A204.1 (cell line): ENCODE measurements around the gene CNOT6.
"Not testable (repeated sequence)": the region's sequence is repeated elsewhere in the genome, so short reads cannot be mapped to it uniquely, and the experiment has no call there.

ENCODE experiments used
- FAIRE-seq: peaks from 2 replicates; lab custom pipeline; 2012; peaks lifted over from hg19 to GRCh38; lab: Jason Lieb, UNC

The CNOT6 gene

DNA sequence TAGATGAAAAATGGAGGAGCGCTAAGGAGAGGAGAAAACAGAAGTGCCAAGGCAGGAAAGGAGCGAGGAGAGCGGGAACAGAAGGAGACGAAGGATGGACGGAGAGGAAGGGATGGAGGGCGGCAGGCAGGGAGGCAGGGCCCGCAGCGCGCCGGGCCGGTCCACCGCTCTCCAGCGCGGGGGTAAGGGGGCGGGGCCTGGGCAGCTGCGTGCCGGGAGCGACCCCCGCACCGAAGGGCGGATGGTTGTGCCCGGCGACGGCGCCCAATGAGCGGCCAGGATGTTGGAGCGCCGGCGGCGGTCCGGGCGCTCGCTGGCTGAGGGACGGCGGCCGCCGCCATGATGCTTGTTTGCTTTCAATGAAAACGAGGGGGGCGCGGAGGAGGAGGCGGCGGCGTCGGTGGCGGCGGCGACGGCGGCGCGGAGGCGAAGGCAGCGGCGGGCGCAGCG lies at the start of gene CNOT6:
Gene CNOT6 (plus strand): TSS at position 320 of the 450 bp plus-strand sequence. CDS start 34,898 bp downstream, outside the sequence.
- no peak for FAIRE-seq

DNA sequence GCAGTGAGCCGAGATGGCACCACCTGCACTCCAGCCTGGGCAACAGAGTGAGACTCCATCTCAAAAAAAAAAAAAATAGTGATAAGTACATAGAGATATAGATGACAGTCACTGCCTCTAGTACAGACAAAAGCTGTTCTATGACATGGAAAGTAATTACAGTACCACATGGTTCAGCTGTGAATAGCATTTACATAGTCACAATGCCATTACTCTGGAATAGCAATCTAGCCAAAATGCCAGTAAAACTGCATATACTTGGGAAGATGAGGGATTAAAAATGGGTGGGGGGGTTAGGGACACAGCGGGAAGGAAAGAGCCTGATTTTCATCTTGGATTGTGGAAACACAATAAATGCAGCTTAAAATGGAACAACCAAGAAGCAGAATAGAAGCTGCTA lies 39.4 kb upstream of the CNOT6 start:
- FAIRE-seq, result no peak

- FAIRE-seq, result no peak
Measured at GRCh38 chr5:180455872-180456271, 38.3 kb upstream of the CNOT6 start.

DNA sequence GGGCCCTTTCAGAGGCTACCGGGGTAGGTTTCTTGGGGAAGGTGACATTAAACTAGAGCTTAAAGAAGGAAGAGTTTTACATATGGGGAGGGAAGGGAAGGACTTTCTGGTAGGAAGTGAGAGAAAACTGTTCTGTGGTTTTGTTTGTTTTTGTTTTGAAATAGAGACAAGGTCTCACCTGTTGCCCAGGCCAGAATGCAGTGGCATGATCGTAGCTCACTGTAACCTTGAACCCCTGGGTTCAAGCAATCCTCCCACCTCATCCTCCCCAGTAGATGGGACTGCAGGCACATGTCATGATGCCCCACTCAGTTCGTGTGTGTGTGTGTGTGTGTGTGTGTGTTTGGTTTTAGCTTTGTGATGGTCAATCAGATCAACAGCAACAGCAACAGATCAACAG lies 37.4 kb upstream of the CNOT6 start:
- FAIRE-seq, result no peak

- not testable (repeated sequence) for FAIRE-seq
Measured at GRCh38 chr5:180458852-180459673, 35.1 kb upstream of the CNOT6 start.

DNA sequence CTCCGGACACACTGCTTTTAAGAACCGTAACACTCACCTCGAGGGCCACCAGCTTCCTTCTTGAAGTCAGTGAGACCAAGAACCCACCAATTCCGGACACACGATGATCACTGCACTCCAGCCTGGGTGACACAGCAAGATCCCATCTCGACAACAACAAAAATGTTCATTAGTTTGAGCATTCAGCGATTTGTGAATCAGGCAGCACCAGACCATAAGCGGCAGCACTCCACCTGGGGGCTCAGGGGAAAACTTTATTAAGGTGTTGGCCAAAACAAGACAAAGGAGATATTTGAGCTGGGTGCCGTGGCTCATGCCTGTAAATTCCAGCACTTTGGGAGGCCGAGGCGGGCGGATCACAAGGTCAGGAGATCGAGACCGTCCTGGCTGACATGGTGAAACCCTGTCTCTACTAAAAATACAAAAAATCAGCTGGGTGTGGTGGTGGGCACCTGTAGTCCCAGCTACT lies 34.5 kb upstream of the CNOT6 start:
- FAIRE-seq, result not testable (repeated sequence)

GRCh38 chr5:180460834-180461233 lies 33.3 kb upstream of the CNOT6 start:
- FAIRE-seq, result no peak

GRCh38 chr5:180461303-180461702 lies 32.9 kb upstream of the CNOT6 start:
- no peak for FAIRE-seq

DNA sequence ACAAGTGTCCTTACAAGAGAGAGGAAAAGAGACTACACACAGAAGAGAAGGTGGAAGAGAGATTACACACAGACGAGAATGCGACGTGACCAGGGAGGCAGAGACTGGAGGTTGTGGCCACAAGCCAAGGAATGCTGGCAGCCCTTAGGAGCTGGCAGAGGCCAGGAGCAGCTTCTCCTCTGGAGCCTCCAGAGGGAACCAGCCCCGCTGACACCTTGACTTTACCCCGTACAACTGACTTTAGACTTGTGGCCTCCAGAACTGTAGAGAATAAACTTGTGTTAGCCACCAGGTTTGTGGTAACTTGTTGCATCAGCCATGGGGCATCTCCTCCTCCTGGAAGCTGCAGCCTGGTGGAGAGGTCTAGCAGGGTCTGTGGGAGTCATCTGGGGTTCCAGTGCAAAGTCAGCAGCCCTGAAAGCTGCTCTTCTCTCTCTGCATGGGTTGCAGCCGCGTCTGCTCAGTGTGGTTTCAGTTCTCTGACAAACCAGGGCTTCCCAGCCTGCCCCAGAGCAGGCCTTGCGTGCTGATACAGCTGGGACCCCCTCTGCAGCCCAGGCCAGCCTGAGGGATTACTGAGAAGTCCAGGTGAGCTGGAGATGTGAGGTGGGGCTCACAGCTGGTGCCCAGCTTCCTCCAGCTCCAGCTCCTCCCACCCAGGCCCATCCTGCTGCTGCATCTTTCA lies 30.8 kb upstream of the CNOT6 start:
- no peak for FAIRE-seq

DNA sequence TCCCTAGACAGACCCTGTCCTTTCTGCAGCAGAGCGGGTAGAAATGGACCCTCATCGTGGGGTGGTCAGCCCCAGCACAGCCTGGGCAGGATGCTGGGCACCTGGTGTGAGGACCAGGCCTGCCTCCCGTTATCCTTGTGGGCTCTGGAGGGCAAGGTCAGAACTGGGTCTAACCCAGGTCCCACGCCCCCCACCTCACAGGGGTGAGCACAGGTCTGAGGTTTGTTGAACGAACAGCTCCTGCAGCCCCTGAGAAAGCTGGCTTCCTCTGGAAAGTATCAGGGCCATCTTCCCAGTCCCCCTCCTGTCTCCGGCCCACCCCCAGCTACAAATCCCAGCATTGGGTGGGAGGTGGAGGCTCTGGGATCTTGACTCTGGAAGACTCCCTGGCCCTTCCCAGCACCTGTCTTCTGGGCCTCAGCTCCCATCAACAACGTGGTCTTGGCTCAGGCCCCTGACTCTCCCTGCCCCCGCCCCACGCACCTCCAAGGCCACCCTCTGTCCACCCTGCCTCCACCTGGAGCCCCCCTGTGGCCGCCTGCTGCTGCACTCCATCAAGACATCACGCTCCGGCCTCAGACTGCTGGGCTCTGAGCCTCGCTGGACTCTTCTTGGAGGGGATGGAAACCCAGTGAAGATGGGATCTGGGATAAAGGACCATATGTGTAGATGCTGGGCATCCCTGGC lies 30.1 kb upstream of the CNOT6 start:
- FAIRE-seq, result no peak

GRCh38 chr5:180464603-180464970 lies 29.6 kb upstream of the CNOT6 start:
- FAIRE-seq, result no peak

GRCh38 chr5:180465052-180465451 lies 29.1 kb upstream of the CNOT6 start:
- FAIRE-seq, result not testable (repeated sequence)

GRCh38 chr5:180466316-180466715 lies 27.9 kb upstream of the CNOT6 start:
- FAIRE-seq, result no peak

GRCh38 chr5:180467028-180467975 lies 26.9 kb upstream of the CNOT6 start:
- no peak for FAIRE-seq

GRCh38 chr5:180467989-180468731 lies 26.0 kb upstream of the CNOT6 start:
- no peak for FAIRE-seq

DNA sequence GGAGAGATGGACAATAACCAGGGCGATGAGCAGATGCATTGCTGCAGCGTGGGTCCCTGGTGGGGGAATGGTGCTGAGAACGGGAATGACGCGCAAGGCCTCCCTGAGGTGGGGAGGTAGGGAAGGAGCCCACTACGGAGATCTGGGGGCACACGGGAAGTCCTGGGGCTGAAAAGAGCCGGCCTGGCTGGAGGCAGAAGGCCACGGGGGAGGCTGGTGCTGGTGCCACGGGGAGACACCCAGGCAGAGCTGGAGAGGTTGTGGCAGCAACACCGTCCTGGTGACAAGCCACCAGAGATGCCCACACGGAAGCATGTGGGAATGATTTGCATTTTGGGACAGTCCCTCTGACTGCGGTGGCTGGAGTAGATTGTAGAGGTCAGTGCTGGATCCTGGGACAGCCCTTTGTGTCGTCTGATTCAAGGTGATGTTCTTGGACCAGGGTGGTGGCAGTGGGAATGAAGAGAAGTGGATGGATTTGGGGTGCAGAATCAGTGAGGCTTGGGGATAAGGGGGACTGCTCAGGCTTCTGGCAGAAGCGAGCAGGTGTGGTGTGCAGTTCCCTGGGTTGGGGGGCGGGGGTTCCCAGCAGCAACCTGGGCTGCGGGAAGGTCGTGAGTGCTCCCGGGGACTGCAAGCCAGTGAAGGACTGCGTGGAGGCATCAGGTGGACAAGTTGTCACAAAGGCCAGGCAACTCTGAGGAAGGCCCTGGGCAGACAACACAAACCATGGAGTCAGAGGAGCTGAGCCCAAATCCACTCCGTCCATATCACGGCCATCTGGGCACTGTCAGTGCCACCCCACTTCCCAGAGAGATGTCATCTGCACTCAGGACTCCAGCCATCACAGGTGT lies 25.2 kb upstream of the CNOT6 start:
- no peak for FAIRE-seq

DNA sequence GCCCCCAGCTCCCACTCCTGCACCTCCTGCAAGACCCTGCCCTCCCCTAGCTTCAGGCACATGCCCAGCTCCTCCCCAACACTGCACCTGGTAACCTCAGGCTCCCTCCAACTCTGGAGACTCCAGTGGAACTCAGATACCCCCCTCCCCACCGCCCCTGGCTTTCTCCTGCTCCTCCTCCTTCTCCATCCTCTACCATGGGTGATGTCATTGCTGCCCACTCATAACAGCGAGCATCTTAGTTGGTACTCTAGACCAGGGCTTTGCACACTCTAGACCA lies 24.7 kb upstream of the CNOT6 start:
- no peak for FAIRE-seq

- FAIRE-seq, result no peak
Measured at GRCh38 chr5:180469866-180470265, 24.3 kb upstream of the CNOT6 start.

DNA sequence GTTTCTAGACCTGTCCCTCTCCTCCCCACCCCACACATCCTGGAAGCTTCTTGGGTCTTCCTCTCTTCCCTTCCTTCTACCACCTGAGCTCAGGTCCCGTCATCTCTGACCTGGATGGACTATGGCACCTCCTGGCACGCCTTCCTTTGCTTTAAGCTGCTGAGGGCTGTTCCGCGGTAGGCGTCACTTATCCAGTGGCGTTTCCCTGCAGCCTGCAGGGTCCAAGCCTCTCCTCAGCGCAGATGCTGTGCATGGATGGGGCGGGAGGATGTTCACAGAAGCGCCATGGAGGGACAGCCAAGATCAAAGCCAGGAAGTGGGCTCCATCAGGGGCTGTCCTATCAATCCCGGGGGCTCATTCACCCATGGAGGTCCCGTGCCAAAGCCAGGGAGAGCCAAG lies 23.8 kb upstream of the CNOT6 start:
- no peak for FAIRE-seq

- no peak for FAIRE-seq
Measured at GRCh38 chr5:180470966-180471582, 23.1 kb upstream of the CNOT6 start.
